Suprapubic skin (tissue), 4 donors: Measurements from ENCODE around the gene CAMSAP1. TPM values are rescaled to one million over a fixed set of nuclear protein-coding genes. Genes with fewer than 3 reads are reported as not detected.

Experiments
- DNase-seq, 2 donors: peaks; one replicate each; pipeline ENCODE4 v3.0.0-alpha.2; 2019; ENCODE audit warnings: low spot score in 2 of 2
- H3K27ac ChIP-seq: fragments of 200-600 bp; sonication (generic); one replicate; pipeline ENCODE4 v1.5.1; 2019
- H3K27me3 ChIP-seq: fragments of 200-600 bp; sonication (generic); one replicate; pipeline ENCODE4 v1.5.1; 2019
- H3K36me3 ChIP-seq: fragments of 200-600 bp; sonication (generic); one replicate; pipeline ENCODE4 v1.5.1; 2019
- H3K4me1 ChIP-seq: fragments of 200-600 bp; sonication (generic); one replicate; pipeline ENCODE4 v1.5.1; 2019
- H3K4me3 ChIP-seq: fragments of 200-600 bp; sonication (generic); one replicate; pipeline ENCODE4 v1.5.1; 2019; ENCODE audit warnings: mild to moderate bottlenecking
- H3K9me3 ChIP-seq: fragments of 200-600 bp; sonication (generic); one replicate; pipeline ENCODE4 v1.5.1; 2019
- CTCF ChIP-seq, 2 donors: fragments of 200-600 bp in 1 of 2; fragments of 450-650 bp in 1 of 2; sonication (generic) in 1 of 2; IDR thresholded peaks; one replicate each; pipeline ENCODE4 v1.5.1; 2016 to 2019; ENCODE audit warnings: antibody characterized with exemption in 2 of 2, mild to moderate bottlenecking in 1 of 2, moderate library complexity in 1 of 2
- EP300 ChIP-seq: sonication (generic); formaldehyde crosslinking; IDR thresholded peaks from one replicate; pipeline ENCODE4 v1.6.1; 2017; ENCODE audit warnings: antibody characterized with exemption
- POLR2A ChIP-seq, 2 donors: fragments of 450-650 bp; IDR thresholded peaks; one replicate each; pipeline ENCODE4 v1.6.1; 2017; ENCODE audit warnings: antibody characterized with exemption in 2 of 2, mild to moderate bottlenecking in 2 of 2, moderate library complexity in 2 of 2
- POLR2AphosphoS5 ChIP-seq, 3 donors: sonication (generic); formaldehyde crosslinking; IDR thresholded peaks; one replicate each; pipeline ENCODE4 v1.6.1; 2017; ENCODE audit warnings: antibody characterized with exemption in 3 of 3
- WGBS: methylation state at CpG from one replicate; pipeline ENCODE4 v1.1.5; 2018; 5-methylcytosine and 5-hydroxymethylcytosine counted together
- total RNA-seq, 4 donors: library from RNA; depleted of rRNA; stranded (reverse); fragments of >200 nt; gene quantifications; one replicate each; pipeline ENCODE4 v1.1.0, GENCODE V29; 2016

The CAMSAP1 gene
- total RNA-seq, 4 donors from 2014 or later = 42.0 to 58.3 (median 54.9) TPM

GRCh38 chr9:135882011-135882410, 25.3 kb downstream of the CAMSAP1 start:
- peaks cover 20% of the 10 kb centered on the region for H3K4me1 ChIP-seq
- no peak overlapping the region for H3K27ac ChIP-seq
- H3K9me3 ChIP-seq = no peaks in the 10 kb centered on the region
- H3K36me3 ChIP-seq = peaks cover 12% of the 10 kb centered on the region
- H3K27me3 ChIP-seq = no peaks in the 10 kb centered on the region
- WGBS = 100% methylated on average over 10 of the region's 12 CpGs
- no peak overlapping the region for H3K4me3 ChIP-seq
- DNase-seq = no peak
- no peak for TF ChIP-seq EP300
- no peak for TF ChIP-seq POLR2A (IDR thresholded peaks at IDR 0.05)
- no peak for TF ChIP-seq CTCF (IDR thresholded peaks at IDR 0.05)
- TF ChIP-seq POLR2AphosphoS5 (IDR thresholded peaks at IDR 0.05) = no peak

GRCh38 chr9:135880438-135880837, 26.9 kb downstream of the CAMSAP1 start:
- no peaks in the 10 kb centered on the region for H3K27me3 ChIP-seq
- H3K36me3 ChIP-seq = peaks cover 12% of the 10 kb centered on the region
- no peak for TF ChIP-seq EP300
- no peak for TF ChIP-seq CTCF (IDR thresholded peaks at IDR 0.05)
- no peak for TF ChIP-seq POLR2A (IDR thresholded peaks at IDR 0.05)
- TF ChIP-seq POLR2AphosphoS5 (IDR thresholded peaks at IDR 0.05) = no peak
- DNase-seq = no peak
- peaks cover 5% of the 10 kb centered on the region for H3K4me1 ChIP-seq
- H3K4me3 ChIP-seq = no peak overlapping the region
- WGBS = 91% methylated on average over 12 of the region's 12 CpGs
- no peak overlapping the region for H3K27ac ChIP-seq
- H3K9me3 ChIP-seq = no peaks in the 10 kb centered on the region

GRCh38 chr9:135879619-135880018, 27.7 kb downstream of the CAMSAP1 start:
- Histone ChIP-seq H3K36me3 (peaks cover 12% of the 10 kb centered on the region), H3K4me1 (no peaks in the 10 kb centered on the region)
- 70% methylated on average over 8 of the region's 8 CpGs for WGBS

GRCh38 chr9:135879237-135879601, 28.1 kb downstream of the CAMSAP1 start:
- TF ChIP-seq POLR2A (IDR thresholded peaks at IDR 0.05) = no peak
- TF ChIP-seq EP300 = no peak
- TF ChIP-seq POLR2AphosphoS5 (IDR thresholded peaks at IDR 0.05) = no peak
- no peak for TF ChIP-seq CTCF (IDR thresholded peaks at IDR 0.05)
- WGBS = 87% methylated on average over 2 of the region's 2 CpGs
- Histone ChIP-seq H3K27ac (no peak overlapping the region), H3K27me3 (no peaks in the 10 kb centered on the region), H3K4me1 (no peaks in the 10 kb centered on the region), H3K36me3 (peaks cover 12% of the 10 kb centered on the region), H3K9me3 (no peaks in the 10 kb centered on the region), H3K4me3 (no peak overlapping the region)
- no peak for DNase-seq

More at GRCh38 chr9:135879619-135880018, 27.7 kb downstream of the CAMSAP1 start:
- TF ChIP-seq EP300 (no peak), POLR2A (IDR thresholded peaks at IDR 0.05) (no peak), POLR2AphosphoS5 (IDR thresholded peaks at IDR 0.05) (no peak), CTCF (IDR thresholded peaks at IDR 0.05) (no peak)
- no peak for DNase-seq
- no peaks in the 10 kb centered on the region for H3K27me3 ChIP-seq
- no peak overlapping the region for H3K4me3 ChIP-seq
- no peaks in the 10 kb centered on the region for H3K9me3 ChIP-seq
- H3K27ac ChIP-seq = no peak overlapping the region

GRCh38 chr9:135878528-135879236, 28.7 kb downstream of the CAMSAP1 start:
- H3K27me3 ChIP-seq = no peaks in the 10 kb centered on the region
- 90% methylated on average over 18 of the region's 18 CpGs for WGBS
- no peak overlapping the region for H3K27ac ChIP-seq
- no peak overlapping the region for H3K4me3 ChIP-seq
- DNase-seq = no peak
- TF ChIP-seq CTCF (IDR thresholded peaks at IDR 0.05) (no peak), POLR2AphosphoS5 (IDR thresholded peaks at IDR 0.05) (no peak), EP300 (no peak), POLR2A (IDR thresholded peaks at IDR 0.05) (no peak)
- H3K4me1 ChIP-seq = no peaks in the 10 kb centered on the region
- peaks cover 12% of the 10 kb centered on the region for H3K36me3 ChIP-seq
- H3K9me3 ChIP-seq = no peaks in the 10 kb centered on the region
